GM12892 (cell line): ENCODE measurements around the gene FCGBP.

Experiments
- DNase-seq: peaks from one replicate; pipeline ENCODE4 v3.0.0; 2011; ENCODE audit not compliant: insufficient read length
- FAIRE-seq: peaks from 2 replicates; lab custom pipeline; 2011; peaks lifted over from hg19 to GRCh38; lab: Jason Lieb, UNC
- POLR2A ChIP-seq: IDR thresholded peaks from 2 replicates; pipeline ENCODE4 v1.6.1; 2011; ENCODE audit warnings: low read depth, low read length, control low read depth
- POLR2AphosphoS5 ChIP-seq: IDR thresholded peaks from 2 replicates; pipeline ENCODE4 v1.6.1; 2011; ENCODE audit warnings: low read depth, low read length, control low read depth
- TAF1 ChIP-seq: IDR thresholded peaks from 2 replicates; pipeline ENCODE4 v1.6.1; 2011; ENCODE audit warnings: low read depth, mild to moderate bottlenecking, control low read depth, low read length, borderline replicate concordance

The FCGBP gene

DNA sequence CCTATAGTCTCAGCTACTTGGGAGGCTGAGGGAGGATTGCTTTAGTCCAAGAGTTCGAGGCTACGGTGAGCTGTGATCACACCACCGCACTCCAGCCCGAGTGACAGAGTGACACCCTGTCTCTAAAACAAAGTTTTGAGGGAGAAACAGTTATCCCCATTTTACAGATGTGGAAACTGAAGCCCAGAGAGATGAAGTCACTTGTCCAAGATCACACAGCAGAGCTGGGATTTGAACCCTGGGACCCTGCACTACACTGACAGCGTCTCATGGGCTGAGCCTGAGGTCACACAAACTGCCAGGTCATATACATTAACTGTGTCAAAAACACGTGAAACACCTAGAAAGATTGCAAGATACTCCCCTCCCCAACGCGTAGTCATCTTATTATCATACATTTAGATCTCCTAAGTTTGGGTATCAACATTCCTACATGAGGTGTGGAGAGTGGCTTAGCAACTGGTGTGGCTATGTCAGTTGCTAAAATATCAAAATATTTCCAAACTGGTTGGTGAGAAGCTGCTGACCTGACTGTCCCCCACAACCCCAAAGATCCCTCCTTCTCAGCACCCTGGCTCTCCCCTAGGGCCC lies 8.2 kb downstream of the FCGBP start:
- no peak for FAIRE-seq
- DNase-seq = no peak
- no peak for TF ChIP-seq POLR2AphosphoS5

DNA sequence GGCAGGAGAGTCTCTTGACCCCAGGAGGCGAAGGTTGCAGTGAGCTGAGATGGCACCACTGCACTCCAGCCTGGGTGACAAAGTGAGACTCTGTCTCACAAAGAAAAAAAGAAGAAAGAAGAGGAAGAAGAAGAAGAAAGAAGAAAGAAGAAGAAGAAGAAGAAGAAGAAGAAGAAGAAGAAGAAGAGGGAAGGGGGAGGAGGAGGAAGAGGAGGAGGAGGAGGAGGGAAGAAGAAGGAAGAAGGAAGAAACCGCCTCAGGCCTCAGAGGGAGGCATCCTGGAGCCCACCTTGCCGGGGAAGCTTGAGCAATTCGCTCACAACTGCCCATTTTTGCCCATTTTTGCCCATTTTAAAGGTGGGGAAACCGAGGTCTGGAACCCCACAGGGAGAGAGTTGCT lies 9.5 kb downstream of the FCGBP start:
- DNase-seq (no peak), FAIRE-seq (no peak)
- TF ChIP-seq POLR2AphosphoS5 = no peak
- no peak for TF ChIP-seq TAF1
- no peak for TF ChIP-seq POLR2A

DNA sequence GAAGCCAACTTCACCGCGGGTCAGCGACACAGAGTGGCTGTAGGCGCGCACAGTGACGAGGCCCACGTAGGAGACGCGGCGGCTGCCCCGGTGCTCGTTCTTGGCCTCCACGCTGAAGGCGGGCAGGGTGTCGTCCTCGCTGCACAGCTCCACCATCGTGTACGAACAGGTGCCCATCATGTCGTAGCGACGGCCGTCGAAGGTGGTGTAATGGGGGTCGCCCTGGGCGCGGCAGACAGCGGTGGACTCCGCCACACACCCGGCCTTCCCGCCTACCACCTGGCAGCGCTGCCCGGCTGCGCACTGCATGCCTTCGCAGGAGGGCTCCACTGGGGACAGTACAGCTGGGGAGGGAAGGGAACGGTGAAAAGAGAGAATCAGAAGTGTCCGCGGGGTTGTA lies 10.0 kb downstream of the FCGBP start:
- TF ChIP-seq POLR2AphosphoS5 = no peak
- no peak for TF ChIP-seq POLR2A
- no peak for TF ChIP-seq TAF1
- DNase-seq (no peak), FAIRE-seq (no peak)

DNA sequence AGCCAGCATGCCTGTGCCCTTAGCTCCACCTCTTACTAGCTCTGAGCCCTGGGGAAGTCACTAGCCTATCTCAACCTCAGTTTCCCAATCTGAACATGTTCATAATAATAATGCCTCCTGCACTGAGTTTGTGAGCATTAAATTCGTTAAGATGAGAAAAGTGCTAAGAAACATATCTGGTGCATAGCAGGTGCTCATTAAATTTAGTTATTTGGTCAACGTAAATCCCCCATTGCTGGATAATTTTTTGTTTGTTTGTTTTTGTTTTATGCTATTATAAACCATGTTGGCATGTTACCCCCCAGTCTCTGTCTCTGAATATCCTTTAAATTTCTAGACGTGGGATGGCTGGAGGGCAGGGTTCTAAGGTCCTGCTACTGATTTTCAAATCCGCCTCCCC lies 10.6 kb downstream of the FCGBP start:
- no peak for DNase-seq
- no peak for TF ChIP-seq POLR2AphosphoS5
- TF ChIP-seq POLR2A = no peak
- no peak for TF ChIP-seq TAF1
- FAIRE-seq = no peak

DNA sequence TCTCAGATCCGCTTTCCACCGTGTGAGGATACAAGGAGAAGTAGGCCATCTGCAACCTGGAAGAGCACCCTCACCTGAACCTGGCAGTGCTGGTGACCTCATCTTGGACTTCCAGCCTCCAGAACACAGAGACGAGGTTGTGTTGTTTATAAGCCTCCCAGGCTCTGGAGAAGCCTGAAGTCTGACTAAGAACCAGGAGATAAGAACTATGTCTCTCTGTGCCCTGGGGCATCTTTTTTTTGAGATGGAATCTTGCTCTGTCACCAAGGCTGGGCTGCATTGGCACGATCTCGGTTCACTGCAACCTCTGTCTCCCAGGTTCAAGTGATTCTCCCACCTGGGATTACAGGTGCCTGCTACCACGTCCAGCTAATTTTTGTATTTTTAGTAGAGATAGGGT lies 14.5 kb downstream of the FCGBP start:
- no peak for DNase-seq
- FAIRE-seq = no peak
- TF ChIP-seq POLR2AphosphoS5 (no peak), POLR2A (no peak), TAF1 (no peak)

DNA sequence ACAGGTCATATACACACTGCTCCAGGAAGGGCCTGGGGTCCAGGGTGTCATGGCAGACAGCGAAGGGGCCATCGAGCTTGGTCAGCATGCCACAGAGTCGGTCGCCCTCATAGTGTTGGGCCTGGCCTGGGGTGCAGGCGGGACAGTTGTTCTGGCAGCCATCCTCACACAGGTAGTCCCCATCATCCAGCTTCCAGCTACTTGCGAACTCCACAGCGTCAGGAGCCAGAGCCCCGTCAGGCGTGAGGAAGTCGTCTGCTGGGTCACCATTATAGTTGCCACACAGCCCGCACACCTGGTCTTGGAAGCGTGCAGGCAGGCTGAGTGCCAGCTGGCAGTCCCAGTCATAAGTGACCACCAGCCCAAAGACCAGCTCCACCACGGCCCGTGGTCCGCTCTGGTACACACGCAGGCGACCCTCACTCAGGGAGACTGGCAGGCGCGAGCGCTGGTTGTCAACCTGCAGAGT lies 16.2 kb downstream of the FCGBP start:
- DNase-seq (no peak), FAIRE-seq (no peak)
- no peak for TF ChIP-seq POLR2AphosphoS5

DNA sequence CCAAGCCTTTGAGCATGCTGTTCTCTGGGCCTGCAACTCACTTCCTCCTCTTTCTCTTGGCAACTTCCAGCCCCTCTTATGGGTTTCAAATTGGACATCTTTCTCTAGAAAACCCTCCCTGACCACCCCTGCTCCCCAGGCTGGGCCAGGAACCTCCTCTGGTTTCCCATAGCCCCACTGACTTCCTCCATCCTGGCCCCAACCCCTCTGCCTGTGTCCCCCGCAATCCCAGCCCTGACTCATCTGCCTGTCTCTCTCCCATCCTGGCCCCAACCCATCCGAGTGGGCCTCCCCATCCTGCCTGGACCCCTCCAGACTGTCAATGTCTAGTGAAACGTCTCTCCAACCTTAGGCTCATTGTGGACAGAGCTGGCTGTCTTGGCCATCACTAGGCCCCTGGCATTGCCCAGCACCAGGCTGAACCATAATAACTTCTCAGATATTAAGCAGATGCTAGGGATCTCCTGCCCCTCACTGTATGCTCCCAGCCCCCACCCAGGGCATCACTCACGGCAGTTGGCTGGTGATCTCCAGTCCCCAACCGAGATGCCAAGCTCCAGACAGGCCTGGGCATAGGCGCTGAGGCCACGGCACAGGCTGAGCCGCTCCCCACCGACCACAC lies 16.8 kb downstream of the FCGBP start:
- no peak for TF ChIP-seq TAF1
- no peak for TF ChIP-seq POLR2A
- TF ChIP-seq POLR2AphosphoS5 = no peak
- DNase-seq (no peak), FAIRE-seq (no peak)

DNA sequence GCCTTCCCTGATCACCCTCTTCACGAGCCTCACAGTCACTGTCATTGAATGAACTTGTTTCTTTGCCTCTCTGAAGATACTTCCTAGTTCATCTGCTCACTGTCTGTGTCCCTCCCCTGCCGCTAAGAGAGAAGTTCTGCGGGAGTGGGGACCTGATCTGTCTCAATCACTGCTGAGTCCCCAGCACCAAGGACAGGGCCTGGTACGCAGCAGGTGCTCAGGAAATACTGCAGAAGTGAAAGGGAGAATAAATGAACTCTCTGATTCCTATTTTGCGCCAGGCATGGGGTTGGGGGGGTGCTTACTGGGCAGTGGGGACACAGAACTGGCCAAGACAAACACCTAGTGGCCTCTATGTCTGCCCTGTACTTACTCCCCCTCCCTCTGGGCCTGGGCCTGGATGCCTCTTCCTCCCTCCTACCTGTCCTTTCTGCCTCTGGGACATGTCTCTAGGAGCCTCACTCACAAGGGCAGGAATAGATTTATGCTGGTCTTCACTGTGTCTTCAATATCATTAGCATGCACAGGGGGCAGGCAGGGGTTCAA lies 17.5 kb downstream of the FCGBP start:
- TF ChIP-seq POLR2A (no peak), TAF1 (no peak), POLR2AphosphoS5 (no peak)
- DNase-seq (no peak), FAIRE-seq (no peak)

DNA sequence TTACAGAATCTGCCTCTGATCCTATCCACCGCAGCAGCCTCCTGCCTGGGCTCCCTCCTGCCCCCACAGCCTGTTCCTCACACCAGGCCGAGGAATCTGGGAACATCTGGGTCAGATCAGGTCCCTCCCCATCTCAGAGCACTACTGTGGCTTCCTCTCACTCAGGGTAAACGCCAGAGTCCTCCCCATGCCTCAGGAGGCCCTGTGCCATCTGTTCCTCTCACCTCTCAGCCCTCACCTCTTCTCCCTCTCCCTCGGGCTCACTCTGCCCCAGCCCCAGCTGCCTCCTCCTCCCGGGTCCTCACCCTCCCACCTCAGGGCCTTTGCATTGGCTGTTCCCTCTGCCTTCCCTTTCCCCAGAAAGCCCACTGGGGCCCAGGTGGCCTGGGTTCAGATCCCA lies 18.2 kb downstream of the FCGBP start:
- TF ChIP-seq POLR2A (no peak), TAF1 (no peak), POLR2AphosphoS5 (no peak)
- DNase-seq (no peak), FAIRE-seq (no peak)

DNA sequence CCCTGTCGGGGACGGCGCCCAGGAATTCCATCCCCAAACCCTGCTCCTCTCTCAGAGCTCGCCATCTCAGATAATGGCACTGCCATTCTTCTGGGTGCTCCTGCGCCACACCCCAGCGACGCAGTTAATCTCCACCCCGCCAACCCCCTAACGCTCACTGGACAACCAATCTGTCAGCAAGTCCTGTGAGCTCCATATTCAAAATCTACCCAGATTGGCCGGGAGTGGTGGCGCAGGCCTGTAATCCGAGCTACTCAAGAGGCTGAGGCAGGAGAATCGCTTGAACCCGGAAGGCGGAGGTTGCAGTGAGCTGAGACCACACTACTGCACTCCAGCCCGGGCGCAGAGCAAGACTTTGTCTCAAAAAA lies 18.6 kb downstream of the FCGBP start:
- DNase-seq (no peak), FAIRE-seq (no peak)
- TF ChIP-seq TAF1 = no peak
- no peak for TF ChIP-seq POLR2AphosphoS5
- TF ChIP-seq POLR2A = no peak

DNA sequence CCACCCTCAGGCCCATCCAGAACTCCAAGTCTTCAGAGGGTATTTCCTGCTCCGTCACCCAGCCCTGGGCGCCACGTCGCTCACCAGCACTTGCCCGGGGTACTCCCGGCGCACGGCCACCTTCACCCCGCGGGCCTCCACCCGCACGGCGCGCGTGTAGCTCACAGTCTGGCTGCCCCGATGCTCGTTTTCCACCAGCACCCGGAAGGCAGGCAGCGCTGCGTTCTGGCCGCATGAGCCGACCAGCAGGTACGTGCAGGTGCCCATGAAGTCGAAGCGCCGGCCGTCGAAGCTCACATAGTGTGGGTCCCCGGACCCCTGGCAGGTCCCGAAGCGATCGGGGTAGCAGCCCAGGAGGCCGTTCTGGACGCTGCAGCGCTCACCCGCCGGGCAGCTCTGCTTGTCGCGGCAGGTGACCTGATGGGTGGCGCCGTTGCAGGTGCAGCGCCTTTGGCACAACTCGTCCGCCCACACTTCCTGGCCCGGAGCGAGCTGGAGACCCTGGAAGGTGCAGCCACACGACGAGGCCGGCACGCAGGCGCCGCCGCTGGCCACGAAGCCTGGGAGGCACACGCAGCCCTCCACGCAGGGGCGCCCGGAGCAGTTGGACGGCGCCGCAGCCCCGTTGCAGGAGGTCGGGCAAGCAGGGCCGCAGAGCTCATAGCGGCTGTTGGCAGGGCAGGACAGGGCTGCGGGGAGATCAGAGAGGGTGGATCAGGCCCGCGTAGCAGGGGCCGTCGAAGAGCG lies 19.2 kb downstream of the FCGBP start:
- FAIRE-seq (no peak), DNase-seq (no peak)
- TF ChIP-seq POLR2A (no peak), TAF1 (no peak), POLR2AphosphoS5 (no peak)

DNA sequence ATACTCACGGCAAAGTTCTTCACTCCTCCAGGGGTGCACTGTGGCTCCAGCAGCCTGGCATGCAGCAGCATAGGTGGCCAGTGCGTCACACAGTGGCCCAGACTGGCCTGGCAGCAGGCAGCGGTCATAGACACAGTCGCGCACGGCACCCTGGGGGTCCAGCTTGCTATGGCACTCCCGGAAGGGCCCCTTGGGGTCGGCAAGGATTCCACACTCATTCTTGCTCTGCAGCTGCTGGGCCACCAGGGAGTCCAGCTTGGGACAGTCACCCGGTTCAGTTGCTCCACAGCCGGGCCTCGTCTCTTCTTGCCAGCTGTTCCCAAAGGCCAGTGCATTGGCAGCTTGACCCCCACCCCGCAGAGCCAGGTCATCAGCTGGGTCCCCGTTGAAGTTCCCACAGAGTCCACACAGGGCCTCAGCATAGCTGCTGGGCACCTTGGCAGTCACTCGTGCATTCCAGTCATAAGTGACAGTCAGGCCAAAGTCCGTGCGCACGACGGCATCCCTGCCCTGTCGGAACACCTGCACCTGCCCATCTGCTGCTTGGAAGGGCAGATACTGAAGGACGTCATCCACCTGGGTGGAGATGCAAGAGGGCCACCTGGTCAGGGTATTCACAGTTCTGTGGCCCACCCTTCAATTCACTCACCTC lies 20.6 kb downstream of the FCGBP start:
- FAIRE-seq = no peak
- no peak for DNase-seq
- TF ChIP-seq POLR2A (no peak), POLR2AphosphoS5 (no peak), TAF1 (no peak)

DNA sequence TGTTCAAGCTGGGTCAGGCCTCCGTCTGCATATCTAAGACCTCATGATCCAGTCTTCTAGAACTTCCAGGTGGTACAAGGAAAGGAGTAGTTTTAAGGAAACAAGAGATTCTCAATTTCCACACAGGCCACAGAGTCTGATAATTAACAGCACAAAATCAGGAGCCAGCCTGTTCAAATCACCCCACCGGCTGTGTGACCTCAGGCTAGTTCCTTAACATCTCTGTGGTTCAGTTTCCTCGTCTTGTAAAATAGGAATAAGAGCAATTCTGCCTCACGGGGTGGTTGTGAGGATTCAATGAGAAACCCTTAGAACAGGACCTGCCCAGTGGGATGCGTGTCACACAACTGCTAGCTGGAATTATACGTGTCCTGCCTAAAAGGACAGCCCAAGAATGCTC lies 25.6 kb downstream of the FCGBP start:
- TF ChIP-seq TAF1 (no peak), POLR2AphosphoS5 (no peak), POLR2A (no peak)
- DNase-seq (no peak), FAIRE-seq (no peak)
